ENCODE data around the gene GARIN3.

The GARIN3 gene

DNA sequence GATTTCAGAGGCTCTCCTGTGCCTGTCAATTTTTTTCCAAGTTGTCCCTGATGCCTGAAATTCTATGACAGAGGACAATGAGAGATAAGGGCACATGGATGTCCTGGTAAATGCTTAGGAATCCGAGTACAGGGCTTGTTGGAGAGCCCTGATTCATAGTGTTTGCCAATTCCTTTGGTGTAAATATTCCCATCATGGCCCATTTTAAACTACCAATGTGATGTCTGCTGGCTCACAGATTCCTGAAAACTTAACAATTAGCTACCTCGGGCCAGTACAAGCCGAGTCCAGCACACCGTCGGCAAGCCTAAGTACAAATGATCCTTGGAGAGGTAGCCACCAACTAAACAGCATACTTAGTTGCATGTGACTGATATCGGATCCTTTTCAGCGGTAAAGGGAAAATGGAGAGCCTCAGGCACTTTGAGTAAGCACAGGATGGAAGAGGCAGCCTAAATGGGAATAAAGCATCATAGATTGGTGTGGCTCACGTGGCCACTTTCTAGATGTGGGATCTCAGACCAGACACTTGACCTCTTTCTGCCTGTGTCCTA, 18.1 kb upstream of the GARIN3 start:
- no peak for DNase-seq

DNA sequence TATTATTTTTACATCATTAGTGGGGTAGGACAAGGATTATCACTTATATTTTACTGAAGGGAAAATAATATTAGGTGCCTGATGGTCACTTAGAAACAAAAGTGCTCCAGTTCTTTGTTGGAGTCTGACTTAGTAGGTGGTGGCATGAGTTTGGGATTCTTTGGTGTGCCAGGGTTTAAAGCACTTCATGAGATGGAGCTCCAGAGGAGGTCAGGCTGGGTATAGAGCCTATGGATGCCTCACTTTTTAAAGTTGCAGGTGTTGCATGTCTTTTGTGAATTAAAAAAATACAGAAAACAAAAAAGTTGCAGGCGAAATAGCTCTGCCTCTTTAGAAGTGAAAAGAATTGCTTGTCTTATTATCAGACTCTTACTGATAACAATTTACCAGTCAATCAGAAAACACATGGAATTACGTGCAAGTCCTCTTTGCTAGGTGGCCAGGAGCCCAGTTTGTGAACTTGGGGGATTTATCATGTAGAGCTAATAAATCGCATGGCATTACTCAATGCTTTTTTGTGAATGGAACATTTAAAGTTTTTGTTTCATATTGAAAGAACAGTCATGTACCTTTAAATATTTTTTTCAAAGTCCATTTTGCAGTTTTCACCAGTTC, 16.2 kb upstream of the GARIN3 start:
- no peak for DNase-seq

- no peak for DNase-seq
These were observed 14.6 kb upstream of the GARIN3 start, which contains the start of gene ITK for GRCh38 chr5:157180374-157181264. Gene ITK (plus strand): TSS chr5:157180840. CDS start chr5:157180978, 138 bp downstream.

GRCh38 chr5:157178966-157179365, 12.9 kb upstream of the GARIN3 start:
- no peak for DNase-seq

DNA sequence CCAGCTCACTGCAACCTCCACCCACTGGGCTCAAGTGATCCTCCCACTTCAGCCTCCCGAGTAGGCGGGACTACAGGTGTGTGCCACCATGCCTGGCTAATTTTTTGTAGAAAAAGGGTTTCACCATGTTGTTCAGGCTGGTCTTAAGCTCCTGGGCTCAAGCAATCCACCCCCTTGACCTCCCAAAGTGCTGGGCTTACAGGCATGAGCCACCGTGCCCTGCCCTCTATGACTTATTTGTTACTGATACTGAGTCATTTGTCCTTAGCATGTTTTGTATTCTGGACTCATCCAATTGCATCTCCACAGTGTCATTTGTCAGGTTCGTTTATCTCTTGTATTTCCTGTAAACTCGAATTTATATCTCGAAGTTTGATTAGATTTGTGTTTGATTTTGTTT, 11.9 kb upstream of the GARIN3 start:
- no peak for DNase-seq

DNA sequence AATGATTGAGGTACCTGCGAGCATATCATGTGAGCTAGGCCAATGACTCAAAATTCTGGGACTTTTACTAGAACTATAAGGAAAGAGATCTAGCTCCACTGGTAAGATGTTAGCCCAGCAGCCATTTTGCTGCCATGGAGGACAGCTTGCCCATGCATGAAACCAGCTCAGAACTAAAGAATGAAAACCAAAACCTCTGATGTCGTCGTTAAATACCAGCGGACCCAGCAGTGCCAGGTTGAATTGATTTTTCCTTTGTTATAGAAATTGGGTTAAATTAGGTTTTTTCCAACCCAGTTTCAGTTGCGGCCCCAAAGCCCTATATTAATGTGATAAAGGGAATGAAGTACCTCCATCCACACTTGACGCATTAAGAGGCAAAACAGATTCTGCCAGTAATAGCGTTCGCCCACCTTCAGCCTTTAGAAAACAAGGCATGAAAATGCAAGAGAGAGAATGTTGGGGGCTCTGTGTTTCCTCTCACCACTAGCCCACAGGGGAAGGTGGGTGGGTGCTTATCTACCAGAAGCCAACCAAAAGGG, 9.1 kb upstream of the GARIN3 start:
- no peak for DNase-seq

DNA sequence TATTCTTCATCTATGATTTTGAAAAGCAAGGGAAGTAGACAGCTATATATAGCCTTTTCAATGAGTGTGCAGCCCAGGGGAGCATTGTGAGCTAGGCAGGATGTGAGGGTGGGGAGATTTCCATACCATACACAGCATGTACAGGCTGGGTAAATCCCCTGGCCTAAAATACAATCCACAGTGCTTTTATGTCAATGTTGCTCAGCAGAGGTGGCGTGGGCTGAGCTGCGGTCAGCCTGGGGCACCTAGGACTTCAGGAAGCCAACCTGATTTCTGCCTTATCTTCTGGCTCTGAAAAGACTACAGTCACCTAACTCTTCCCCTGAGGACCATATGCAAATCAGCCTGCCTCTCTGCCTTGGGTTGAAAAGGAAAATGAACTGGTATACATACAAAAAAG, 6.3 kb upstream of the GARIN3 start:
- no peak for DNase-seq

GRCh38 chr5:157168286-157168685, 2.2 kb upstream of the GARIN3 start:
- no peak for DNase-seq

DNA sequence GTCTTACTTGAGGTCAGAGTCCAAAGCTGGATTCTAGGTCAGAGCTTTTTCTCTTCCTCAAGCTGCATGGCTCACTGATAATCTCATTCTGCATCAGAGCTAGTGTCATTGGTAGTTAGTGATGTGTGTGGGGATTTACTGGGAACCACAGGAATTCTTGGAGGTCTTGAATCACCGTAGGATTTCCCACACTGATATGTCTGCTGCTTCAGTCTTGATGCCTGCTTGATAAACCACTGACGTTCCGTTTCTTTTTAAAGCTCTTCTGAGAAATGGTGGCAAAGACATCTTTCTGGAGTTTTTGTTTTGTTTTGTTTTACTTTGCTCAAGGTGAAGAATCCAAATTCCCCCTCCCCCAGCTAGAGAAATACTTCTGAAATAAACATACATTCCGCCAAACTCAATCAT, 1.2 kb upstream of the GARIN3 start:
- DNase-seq, result no peak

GRCh38 chr5:157165668-157166067, 396 bp downstream of the GARIN3 start:
- no peak for DNase-seq

- no peak for DNase-seq
These were observed 803 bp downstream of the GARIN3 start for GRCh38 chr5:157165261-157165660.

- no peak for DNase-seq
These were observed 1.5 kb downstream of the GARIN3 start for GRCh38 chr5:157164521-157164920.

DNA sequence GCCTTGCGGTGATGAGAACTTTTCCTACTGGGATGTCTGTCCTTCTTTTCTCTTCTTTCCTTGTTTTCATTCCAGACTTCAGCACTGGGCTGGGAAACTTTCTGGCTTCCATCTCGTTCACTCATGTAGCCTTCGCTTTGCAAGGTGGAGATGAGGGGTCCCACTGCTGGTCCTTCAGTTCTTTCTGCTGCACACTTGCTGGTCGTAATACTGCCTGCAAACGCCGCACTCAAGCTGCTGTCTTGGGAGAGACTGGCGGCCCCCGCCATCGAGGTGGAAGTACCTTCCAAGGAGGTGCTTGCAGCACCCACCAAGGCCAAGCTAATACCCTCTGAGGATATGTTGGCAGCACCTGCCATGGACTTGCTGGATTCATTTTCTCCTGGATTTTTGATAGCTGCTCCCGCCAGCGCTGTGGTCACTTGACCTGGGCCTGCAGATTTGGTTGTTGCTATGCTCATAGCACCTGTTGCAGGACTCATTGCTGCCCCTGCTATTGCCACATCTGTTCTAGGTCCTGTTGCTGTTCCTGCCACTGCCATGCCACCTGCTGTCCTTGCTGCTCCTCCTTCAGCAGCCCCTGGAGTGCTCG, 3.0 kb downstream of the GARIN3 start:
- no peak for DNase-seq

- DNase-seq, result no peak
These were observed 4.1 kb downstream of the GARIN3 start for GRCh38 chr5:157161996-157162395.

DNA sequence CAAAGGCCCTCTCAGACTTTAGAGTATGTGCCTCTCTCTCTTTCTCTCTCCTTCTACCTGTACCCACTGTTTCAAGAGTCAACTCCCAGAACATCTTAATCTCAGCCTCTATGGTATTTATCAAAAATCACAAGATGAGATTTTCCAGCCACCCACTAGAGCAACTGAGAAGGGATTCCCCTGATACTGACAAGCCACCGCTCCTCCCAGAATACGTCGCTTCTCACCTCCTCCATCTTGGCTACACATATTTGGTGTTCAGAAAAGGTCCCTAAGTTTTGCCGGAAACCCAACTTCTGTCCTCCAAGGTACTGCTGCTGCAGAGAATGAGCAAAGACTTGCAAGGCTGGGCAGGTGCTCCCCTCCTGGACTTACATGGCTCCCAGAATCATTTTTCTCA, 6.1 kb downstream of the GARIN3 start:
- DNase-seq, result no peak

- DNase-seq, result no peak
These were observed 6.8 kb downstream of the GARIN3 start for GRCh38 chr5:157159209-157159751.

- no peak for DNase-seq
These were observed 8.7 kb downstream of the GARIN3 start for GRCh38 chr5:157157293-157157891.

- DNase-seq, result no peak
These were observed 10.8 kb downstream of the GARIN3 start for GRCh38 chr5:157155297-157155696.

GRCh38 chr5:157150995-157151394, 15.1 kb downstream of the GARIN3 start:
- no peak for DNase-seq

DNA sequence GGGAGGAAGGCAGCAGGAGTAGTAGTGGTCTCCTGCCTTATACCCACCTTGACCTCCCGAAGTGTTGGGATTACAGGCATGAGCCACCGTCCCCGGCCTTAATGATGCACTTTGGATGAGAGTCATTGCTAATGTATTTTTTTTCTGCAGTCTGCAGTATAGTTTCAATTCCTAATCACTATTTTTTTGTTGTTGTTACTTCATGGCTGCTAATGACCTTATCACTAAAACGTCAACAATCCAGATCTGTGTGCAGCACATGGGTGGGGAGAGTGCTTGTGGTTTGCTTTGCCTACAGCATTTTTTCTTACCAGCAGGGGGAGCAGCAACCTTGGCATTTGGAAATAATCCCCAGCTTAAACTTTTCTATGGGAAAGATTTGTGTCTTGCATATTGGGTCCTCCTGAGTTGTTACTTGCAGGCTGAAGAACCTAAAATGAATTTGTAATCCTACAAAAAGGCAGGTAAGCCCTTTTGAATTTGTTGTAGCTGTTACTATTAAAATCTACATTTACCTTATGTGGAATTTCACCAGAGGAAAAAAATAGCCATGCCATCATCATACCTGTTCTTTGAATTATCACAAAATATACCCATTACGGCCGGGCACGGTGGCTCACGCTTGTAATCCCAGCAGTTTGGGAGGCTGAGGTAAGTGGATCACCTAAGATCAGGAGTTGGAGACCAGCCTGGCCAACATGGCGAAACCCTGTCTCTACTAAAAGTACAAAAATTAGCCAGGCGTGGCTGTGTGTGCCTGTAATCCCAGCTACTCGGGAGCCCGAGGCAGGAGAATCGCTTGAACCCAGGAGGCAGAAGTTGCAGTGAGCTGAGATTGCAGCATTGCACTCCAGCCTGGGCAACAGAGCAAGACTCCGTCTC, 17.1 kb downstream of the GARIN3 start:
- DNase-seq, result peak; percentile 21

DNA sequence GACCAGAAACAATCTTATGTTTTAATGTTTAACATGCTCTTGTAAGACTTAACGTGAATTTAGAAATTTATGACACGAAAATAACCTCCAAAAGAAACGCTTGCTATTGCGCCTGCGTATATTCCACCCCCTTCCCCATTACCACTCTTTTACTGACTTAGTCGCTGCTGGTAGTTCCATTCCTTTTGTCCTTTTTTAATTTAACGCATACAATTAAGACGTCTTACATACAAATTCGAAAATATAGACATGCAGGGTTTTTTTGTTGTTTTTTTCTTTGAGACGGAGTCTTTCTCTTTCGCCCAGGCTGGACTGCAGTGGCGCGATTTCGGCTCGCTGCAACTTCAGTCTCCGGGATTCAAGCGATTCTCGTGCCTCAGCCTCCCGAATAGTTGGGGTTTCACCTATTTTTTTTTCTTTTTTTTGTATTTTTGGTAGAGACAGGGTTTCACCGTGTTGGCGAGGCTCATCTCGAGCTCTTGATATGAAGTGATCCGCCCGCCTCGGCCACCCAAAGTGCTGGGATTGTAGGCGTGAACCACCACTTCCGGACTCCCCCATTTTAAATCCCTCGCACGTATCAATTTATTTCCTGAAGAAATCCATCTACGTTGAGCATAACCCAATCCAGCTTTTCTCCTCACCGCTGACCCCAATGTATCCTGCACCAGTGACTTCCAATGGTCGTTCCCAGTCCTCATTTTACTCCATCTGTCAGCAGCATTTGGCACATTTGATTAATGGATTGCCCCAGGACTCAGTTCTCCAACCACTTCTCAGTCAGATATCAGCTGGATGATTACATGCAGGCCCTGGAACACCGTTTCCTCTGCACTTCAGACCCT, 22.7 kb downstream of the GARIN3 start:
- DNase-seq, result no peak

All from NCI-H2029 treated with DMSO at 0.1 percent for 48 hours (cell line).